H1 (cell line): ENCODE measurements around the gene MRPS2. TPM values are rescaled to one million over a fixed set of nuclear protein-coding genes. Genes with fewer than 3 reads are reported as not detected.

ENCODE experiments used
- CTCF ChIA-PET: fragments of 300-600 bp; sonication (Branson Sonifier 250); formaldehyde crosslinking; loops from one replicate; lab custom pipeline; 2021; ENCODE audit not compliant: partially characterized antibody; lab: Charles Lee
- POLR2A ChIA-PET: fragments of 300-600 bp; sonication (Branson Sonifier 250); formaldehyde crosslinking; loops from one replicate; lab custom pipeline; 2021; ENCODE audit warnings: inconsistent platforms; ENCODE audit not compliant: partially characterized antibody; lab: Charles Lee
- DNase-seq, 2 experiments: peaks; one replicate each; pipeline versions ENCODE4 v3.0.0 to v3.0.0-alpha.2; 2010 to 2022; ENCODE audit warnings: low spot score in 2 of 2, low read depth in 1 of 2, mixed read lengths in 1 of 2
- FAIRE-seq: peaks from 2 replicates; lab custom pipeline; 2011; peaks lifted over from hg19 to GRCh38; lab: Jason Lieb, UNC
- H2AFZ ChIP-seq: 2 replicates; pipeline ENCODE4 v1.8.1; 2012; ENCODE audit warnings: low read length, inconsistent platforms
- H2AK5ac ChIP-seq: 2 replicates; pipeline ENCODE4 v1.6.1; 2013; ENCODE audit warnings: low read depth, low read length
- H2BK120ac ChIP-seq: replicated peaks from 2 replicates; pipeline ENCODE3; 2013; ENCODE audit warnings: low read depth, low read length, inconsistent platforms
- H2BK12ac ChIP-seq: 2 replicates; pipeline ENCODE4 v1.6.1; 2013; ENCODE audit warnings: low read depth, low read length
- H2BK15ac ChIP-seq: 2 replicates; pipeline ENCODE4 v1.6.1; 2013; ENCODE audit warnings: low read length
- H2BK20ac ChIP-seq: 2 replicates; pipeline ENCODE4 v1.6.1; 2013; ENCODE audit warnings: low read length
- H2BK5ac ChIP-seq: 2 replicates; pipeline ENCODE4 v1.6.1; 2013; ENCODE audit warnings: low read depth, low read length
- H3K14ac ChIP-seq: 2 replicates; pipeline ENCODE4 v1.6.1; 2013; ENCODE audit warnings: inconsistent platforms; ENCODE audit not compliant: insufficient read length
- H3K18ac ChIP-seq: 2 replicates; pipeline ENCODE4 v1.6.1; 2013; ENCODE audit warnings: low read length; ENCODE audit errors: extremely low read depth
- H3K23ac ChIP-seq: 2 replicates; pipeline ENCODE4 v1.6.1; 2013; ENCODE audit warnings: inconsistent platforms; ENCODE audit not compliant: insufficient read length
- H3K23me2 ChIP-seq: 2 replicates; pipeline ENCODE4 v1.6.1; 2013; ENCODE audit warnings: low read depth, low read length
- H3K27ac ChIP-seq: 2 replicates; pipeline ENCODE4 v1.6.1; 2011; ENCODE audit warnings: low read depth, low read length, inconsistent platforms
- H3K27me3 ChIP-seq, 4 experiments: replicated peaks in 1 of 4; 1 replicate in 1 of 4; 2 replicates in 3 of 4; pipeline versions ENCODE4 v1.6.1 to v1.8.1; 2011 to 2013; ENCODE audit warnings: low read length in 3 of 4, mild to moderate bottlenecking in 3 of 4, inconsistent platforms in 2 of 4, mixed read lengths in 2 of 4, moderate library complexity in 1 of 4; ENCODE audit not compliant: control insufficient read depth in 3 of 4, insufficient read depth in 3 of 4; ENCODE audit errors: extremely low read depth in 1 of 4
- H3K36me3 ChIP-seq, 4 experiments: 2 replicates each; pipeline versions ENCODE4 v1.6.1 to v1.8.1; 2011 to 2013; ENCODE audit warnings: mild to moderate bottlenecking in 4 of 4, low read length in 3 of 4, moderate library complexity in 2 of 4, control low read depth in 1 of 4, inconsistent platforms in 1 of 4; ENCODE audit not compliant: insufficient read depth in 4 of 4, control insufficient read depth in 2 of 4
- H3K4ac ChIP-seq: replicated peaks from 2 replicates; pipeline ENCODE3; 2013; ENCODE audit warnings: low read length, low read depth, mixed read lengths, inconsistent platforms; ENCODE audit not compliant: insufficient read length
- H3K4me1 ChIP-seq, 4 experiments: replicated peaks in 1 of 4; 1 replicate in 1 of 4; 2 replicates in 3 of 4; pipeline versions ENCODE4 v1.6.1 to v1.8.1; 2011 to 2013; ENCODE audit warnings: low read length in 3 of 4, inconsistent platforms in 2 of 4, mixed read lengths in 1 of 4; ENCODE audit not compliant: insufficient read depth in 4 of 4, control insufficient read depth in 3 of 4
- H3K4me2 ChIP-seq, 2 experiments: 2 replicates each; pipeline versions ENCODE4 v1.6.1 to v1.8.1; 2011 to 2013; ENCODE audit warnings: low read depth in 2 of 2, low read length in 2 of 2, control low read depth in 1 of 2, inconsistent platforms in 1 of 2, mild to moderate bottlenecking in 1 of 2; ENCODE audit not compliant: insufficient read depth in 1 of 2
- H3K4me3 ChIP-seq, 4 experiments: fragments of 200-600, 300-600 bp in 1 of 4; sonication (generic), shearing (Covaris generic), sonication (Bioruptor Twin) in 1 of 4; 2 replicates each; pipeline versions ENCODE4 v1.5.1 to v1.8.1; 2011 to 2016; ENCODE audit warnings: low read length in 4 of 4, low read depth in 3 of 4, control low read depth in 2 of 4, inconsistent platforms in 2 of 4, mild to moderate bottlenecking in 2 of 4, mixed read lengths in 1 of 4, moderate library complexity in 1 of 4; ENCODE audit not compliant: insufficient read depth in 2 of 4; ENCODE audit errors: extremely low read depth in 1 of 4
- H3K56ac ChIP-seq: replicated peaks from 2 replicates; pipeline ENCODE3; 2013; ENCODE audit warnings: low read depth, mild to moderate bottlenecking, mixed read lengths, low read length, inconsistent platforms; ENCODE audit not compliant: insufficient read length
- H3K79me1 ChIP-seq: 2 replicates; pipeline ENCODE4 v1.6.1; 2013; ENCODE audit warnings: low read depth, low read length, control low read depth
- H3K79me2 ChIP-seq, 2 experiments: 2 replicates each; pipeline versions ENCODE4 v1.6.1 to v1.8.1; 2012 to 2013; ENCODE audit warnings: low read length in 2 of 2, mild to moderate bottlenecking in 2 of 2, inconsistent platforms in 1 of 2; ENCODE audit not compliant: insufficient read depth in 2 of 2, control insufficient read depth in 1 of 2
- H3K9ac ChIP-seq, 4 experiments: replicated peaks in 1 of 4; 1 replicate in 1 of 4; 2 replicates in 3 of 4; pipeline versions ENCODE4 v1.6.1 to v1.8.1; 2011 to 2013; ENCODE audit warnings: low read depth in 3 of 4, low read length in 3 of 4, control low read depth in 2 of 4, mild to moderate bottlenecking in 2 of 4, moderate library complexity in 2 of 4, inconsistent platforms in 1 of 4; ENCODE audit errors: extremely low read depth in 1 of 4
- H3K9me3 ChIP-seq, 2 experiments: 2 replicates each; pipeline versions ENCODE4 v1.6.1 to v1.8.1; 2012 to 2013; ENCODE audit warnings: mild to moderate bottlenecking in 2 of 2, moderate library complexity in 2 of 2, control low read depth in 1 of 2, inconsistent platforms in 1 of 2, low read depth in 1 of 2, low read length in 1 of 2, mixed read lengths in 1 of 2; ENCODE audit not compliant: insufficient read depth in 2 of 2
- H4K20me1 ChIP-seq, 2 experiments: replicated peaks in 1 of 2; 2 replicates each; pipeline versions ENCODE3 to v1.8.1; 2011 to 2013; ENCODE audit warnings: inconsistent platforms in 2 of 2, low read length in 2 of 2, mild to moderate bottlenecking in 1 of 2; ENCODE audit not compliant: insufficient read depth in 2 of 2, control insufficient read depth in 1 of 2
- H4K5ac ChIP-seq: 2 replicates; pipeline ENCODE4 v1.6.1; 2013; ENCODE audit warnings: low read length, low read depth, mixed read lengths, inconsistent platforms; ENCODE audit not compliant: insufficient read length
- H4K8ac ChIP-seq: 2 replicates; pipeline ENCODE4 v1.8.0; 2013; ENCODE audit warnings: mild to moderate bottlenecking, moderate library complexity, low read length, inconsistent platforms; ENCODE audit not compliant: insufficient read depth; ENCODE audit errors: extremely low read depth
- H4K91ac ChIP-seq: replicated peaks from 2 replicates; pipeline ENCODE3; 2013; ENCODE audit warnings: low read length, mixed read lengths, inconsistent platforms; ENCODE audit not compliant: insufficient read length
- BACH1 ChIP-seq: IDR thresholded peaks from 2 replicates; pipeline ENCODE4 v1.6.1; 2012; ENCODE audit warnings: low read length, improper control_type of control experiment
- BRCA1 ChIP-seq: IDR thresholded peaks from 2 replicates; pipeline ENCODE4 v1.6.1; 2012; ENCODE audit warnings: low read depth, low read length, improper control_type of control experiment
- CBX5 ChIP-seq: fragments of 300-800, 300-1000 bp; sonication (generic); IDR thresholded peaks from 2 replicates; pipeline ENCODE4 v1.7.1; 2016; ENCODE audit warnings: antibody characterized with exemption, low read length, low read depth
- EGR1 ChIP-seq: IDR thresholded peaks from 2 replicates; pipeline ENCODE4 v1.6.1; 2011; ENCODE audit warnings: low read depth, low read length, borderline replicate concordance
- JUN ChIP-seq: IDR thresholded peaks from 2 replicates; pipeline ENCODE4 v1.6.1; 2011; ENCODE audit warnings: low read depth, mild to moderate bottlenecking, improper control_type of control experiment, low read length
- KDM4A ChIP-seq: IDR thresholded peaks from one replicate; pipeline ENCODE4 v1.7.1; 2012; ENCODE audit warnings: low read depth, mild to moderate bottlenecking, moderate library complexity, low read length, inconsistent platforms; ENCODE audit not compliant: severe bottlenecking
- NANOG ChIP-seq: IDR thresholded peaks from 2 replicates; pipeline ENCODE4 v1.6.1; 2011; ENCODE audit warnings: low read length, low read depth, mild to moderate bottlenecking, inconsistent platforms; ENCODE audit not compliant: insufficient read depth, poor library complexity, severe bottlenecking
- NRF1 ChIP-seq: IDR thresholded peaks from 2 replicates; pipeline ENCODE4 v1.6.1; 2011; ENCODE audit warnings: mild to moderate bottlenecking, low read depth, low read length, improper control_type of control experiment
- POLR2AphosphoS5 ChIP-seq: IDR thresholded peaks from 2 replicates; pipeline ENCODE4 v1.6.1; 2011; ENCODE audit warnings: low read depth, low read length
- RXRA ChIP-seq: IDR thresholded peaks from 2 replicates; pipeline ENCODE4 v1.6.1; 2011; ENCODE audit warnings: low read depth, mild to moderate bottlenecking, low read length, moderate library complexity; ENCODE audit not compliant: insufficient read depth
- SP1 ChIP-seq: IDR thresholded peaks from 2 replicates; pipeline ENCODE4 v1.6.1; 2011; ENCODE audit warnings: low read depth, low read length
- SRF ChIP-seq: IDR thresholded peaks from 2 replicates; pipeline ENCODE4 v1.6.1; 2011; ENCODE audit warnings: mild to moderate bottlenecking, low read depth, low read length, moderate library complexity
- TBP ChIP-seq: IDR thresholded peaks from 2 replicates; pipeline ENCODE4 v1.6.1; 2011; ENCODE audit warnings: low read depth, low read length, improper control_type of control experiment
- TEAD4 ChIP-seq: IDR thresholded peaks from 2 replicates; pipeline ENCODE4 v1.6.1; 2012; ENCODE audit warnings: low read depth, low read length, inconsistent platforms, mixed read lengths
- WGBS, 2 experiments: shearing (Covaris generic) in 1 of 2; methylation state at CpG; one replicate each; pipeline versions ENCODE4 v1.1.6 to v1.1.7; 2013 to 2015; ENCODE audit warnings: low lambda C conversion rate in 2 of 2, mixed read lengths in 2 of 2, inconsistent platforms in 1 of 2, low coverage in 1 of 2, missing lambda C conversion rate in 1 of 2; ENCODE audit not compliant: insufficient replicate concordance in 2 of 2, insufficient coverage in 1 of 2, insufficient read length in 1 of 2; ENCODE audit errors: extremely low coverage in 1 of 2, missing lambda C conversion rate in 1 of 2; 5-methylcytosine and 5-hydroxymethylcytosine counted together
- polyA plus RNA-seq, 7 experiments: library from polyadenylated mRNA; depleted of rRNA in 3 of 7; stranded (reverse) in 5 of 7; unstranded in 2 of 7; fragments of >200 nt in 5 of 7; fragments of 200-250 nt in 2 of 7; gene quantifications; 1 replicate in 5 of 7; 2 replicates in 1 of 7; 4 replicates in 1 of 7; pipeline versions ENCODE4 v1.2.1 to v1.2.3, GENCODE V29; 2011 to 2013; ENCODE audit warnings: missing spikeins in 2 of 7, mixed read lengths in 2 of 7
- total RNA-seq: library from RNA; stranded (reverse); fragmentation: NEBNext Ultra II Directional; extraction: Animal tissue kit (Norgen Biotek cat#: 25700); gene quantifications from 2 replicates; pipeline ENCODE4 v1.2.1, GENCODE V29; 2021

MRPS2 gene
- total and polyA plus RNA-seq, 2 of the 8 experiments (the other 6 are each of a cell fraction or from before 2014, with no cell fraction given), result 78.6 to 476 TPM

DNA sequence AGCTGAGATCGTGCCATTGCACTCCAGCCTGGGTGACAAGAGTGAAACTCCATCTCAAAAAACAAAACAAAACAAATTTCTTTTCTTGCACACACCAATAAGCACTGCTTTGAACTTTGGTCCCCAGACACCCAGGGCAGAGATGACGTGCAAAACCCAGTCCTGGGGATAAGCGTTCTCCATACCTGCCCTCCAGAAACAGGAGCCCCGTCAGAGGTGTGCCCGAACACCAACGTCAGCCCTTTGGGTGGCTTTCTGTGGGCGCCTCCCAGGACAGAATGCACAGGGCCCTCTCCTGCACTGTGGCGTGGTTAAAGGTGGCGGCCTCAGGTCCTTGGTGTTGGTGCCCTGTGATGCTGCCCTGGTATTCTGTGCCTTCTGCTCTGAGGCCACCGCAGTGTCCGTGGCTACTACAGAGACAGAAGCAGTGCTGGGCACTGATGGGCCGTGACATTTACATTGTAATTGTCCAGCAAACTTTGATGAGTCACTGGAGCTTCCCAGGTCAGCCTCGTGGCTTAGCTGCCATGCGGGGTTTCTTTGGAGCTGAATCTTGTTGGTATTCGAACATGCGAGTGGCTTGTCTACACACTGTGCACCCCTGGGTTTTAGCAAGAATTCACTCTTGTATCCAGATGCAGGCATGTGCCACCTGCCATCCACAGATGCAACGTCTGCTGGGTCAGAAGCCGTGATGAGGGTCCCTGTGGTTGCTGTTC lies 11.1 kb upstream of the MRPS2 start:
- H3K4me2 ChIP-seq, result no peak overlapping the region
- POLR2A ChIA-PET, result interaction anchor here (1.0 to 1.2 kb wide), 2 partner anchors 9 to 15 kb away, joined by 3 read pairs; no protein-coding TSS in a partner anchor
- no peak overlapping the region for H3K18ac ChIP-seq
- H2AFZ ChIP-seq, result no peak overlapping the region
- no peak overlapping the region for H4K8ac ChIP-seq
- H3K23me2 ChIP-seq, result no peaks in the 10 kb centered on the region
- H3K27me3 ChIP-seq, result no peaks in the 10 kb centered on the region; a peak in 1 of 7 replicates
- 86% methylated on average over 18 of the region's 18 CpGs; no CpG with 5 or more reads in 1 of the 2 experiments for WGBS, 2 experiments
- H2BK120ac ChIP-seq, result no peak overlapping the region
- H3K23ac ChIP-seq, result no peak overlapping the region
- no peak overlapping the region for H3K56ac ChIP-seq
- no peak overlapping the region for H2BK5ac ChIP-seq
- H3K27ac ChIP-seq, result no peak overlapping the region
- H2BK15ac ChIP-seq, result no peak overlapping the region
- H3K14ac ChIP-seq, result no peak overlapping the region
- DNase-seq, result no peak
- peaks cover 5% of the 10 kb centered on the region in 2 experiments for H4K20me1 ChIP-seq
- H3K4me1 ChIP-seq, result peaks cover 0 to 2% (median 0%) of the 10 kb centered on the region in 4 experiments; a peak in 1 of 7 replicates
- no peaks in the 10 kb centered on the region for H3K9me3 ChIP-seq
- H3K4me3 ChIP-seq, result no peak overlapping the region
- H2BK20ac ChIP-seq, result no peak overlapping the region
- H3K79me2 ChIP-seq, result no peaks in the 10 kb centered on the region
- H2BK12ac ChIP-seq, result no peak overlapping the region
- H4K91ac ChIP-seq, result no peak overlapping the region
- peaks cover 9 to 42% (median 32%) of the 10 kb centered on the region in 4 experiments; a peak in 7 of 8 replicates for H3K36me3 ChIP-seq
- H4K5ac ChIP-seq, result no peak overlapping the region
- no peak overlapping the region for H2AK5ac ChIP-seq
- H3K79me1 ChIP-seq, result no peaks in the 10 kb centered on the region
- no peak overlapping the region for H3K9ac ChIP-seq
- H3K4ac ChIP-seq, result no peak overlapping the region
- CTCF ChIA-PET, result interaction anchor here (1.3 to 3.0 kb wide), 2 partner anchors 10 to 16 kb away, joined by 4 to 11 read pairs; partner anchors contain the start of gene MRPS2
- no peak for FAIRE-seq
- TF ChIP-seq NRF1, result no peak
- TF ChIP-seq TEAD4, result no peak
- no peak for TF ChIP-seq RXRA
- TF ChIP-seq POLR2AphosphoS5, result no peak
- TF ChIP-seq KDM4A, result no peak
- no peak for TF ChIP-seq CBX5
- TF ChIP-seq SRF, result no peak
- no peak for TF ChIP-seq JUN
- no peak for TF ChIP-seq BACH1
- TF ChIP-seq NANOG, result no peak
- TF ChIP-seq BRCA1, result no peak
- TF ChIP-seq EGR1, result no peak
- TF ChIP-seq SP1, result no peak
- TF ChIP-seq TBP, result no peak
